Astrocyte of the spinal cord (primary cell): ENCODE data around the gene CHERP.
A peak's percentile ranks its signal among the peaks of the same experiment; 100 is the strongest.

Experiments used
- DNase-seq: peaks from one replicate; pipeline ENCODE4 v3.0.0; 2011; ENCODE audit warnings: low read depth, low spot score
- H3K4me3 ChIP-seq: 2 replicates; pipeline ENCODE4 v1.5.1; 2011; ENCODE audit warnings: low read depth, mild to moderate bottlenecking, low read length, moderate library complexity
- in situ Hi-C: cut with HindIII; loops from 2 replicates; pipeline ENCODE4 v1.10.0; 2017; ENCODE audit warnings: low sequenced_read_pairs
- TF ChIP-seq, protein P1 (sequence below): IDR thresholded peaks from 2 replicates; pipeline ENCODE4 v1.5.1; 2012; ENCODE audit warnings: low read depth, mild to moderate bottlenecking, low read length, inconsistent platforms

CHERP gene

GRCh38 chr19:16542045-16542909 is at the start of gene CHERP:
Gene CHERP (minus strand): TSS chr19:16542437. CDS start chr19:16542378, 59 bp downstream.
- TF ChIP-seq, protein P1, sequence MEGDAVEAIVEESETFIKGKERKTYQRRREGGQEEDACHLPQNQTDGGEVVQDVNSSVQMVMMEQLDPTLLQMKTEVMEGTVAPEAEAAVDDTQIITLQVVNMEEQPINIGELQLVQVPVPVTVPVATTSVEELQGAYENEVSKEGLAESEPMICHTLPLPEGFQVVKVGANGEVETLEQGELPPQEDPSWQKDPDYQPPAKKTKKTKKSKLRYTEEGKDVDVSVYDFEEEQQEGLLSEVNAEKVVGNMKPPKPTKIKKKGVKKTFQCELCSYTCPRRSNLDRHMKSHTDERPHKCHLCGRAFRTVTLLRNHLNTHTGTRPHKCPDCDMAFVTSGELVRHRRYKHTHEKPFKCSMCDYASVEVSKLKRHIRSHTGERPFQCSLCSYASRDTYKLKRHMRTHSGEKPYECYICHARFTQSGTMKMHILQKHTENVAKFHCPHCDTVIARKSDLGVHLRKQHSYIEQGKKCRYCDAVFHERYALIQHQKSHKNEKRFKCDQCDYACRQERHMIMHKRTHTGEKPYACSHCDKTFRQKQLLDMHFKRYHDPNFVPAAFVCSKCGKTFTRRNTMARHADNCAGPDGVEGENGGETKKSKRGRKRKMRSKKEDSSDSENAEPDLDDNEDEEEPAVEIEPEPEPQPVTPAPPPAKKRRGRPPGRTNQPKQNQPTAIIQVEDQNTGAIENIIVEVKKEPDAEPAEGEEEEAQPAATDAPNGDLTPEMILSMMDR = no peak
- DNase-seq = peak; percentile 95
- peak within 1 kb of the TSS; percentile 96 for H3K4me3 ChIP-seq
- in situ Hi-C loops = no loop called here

DNA sequence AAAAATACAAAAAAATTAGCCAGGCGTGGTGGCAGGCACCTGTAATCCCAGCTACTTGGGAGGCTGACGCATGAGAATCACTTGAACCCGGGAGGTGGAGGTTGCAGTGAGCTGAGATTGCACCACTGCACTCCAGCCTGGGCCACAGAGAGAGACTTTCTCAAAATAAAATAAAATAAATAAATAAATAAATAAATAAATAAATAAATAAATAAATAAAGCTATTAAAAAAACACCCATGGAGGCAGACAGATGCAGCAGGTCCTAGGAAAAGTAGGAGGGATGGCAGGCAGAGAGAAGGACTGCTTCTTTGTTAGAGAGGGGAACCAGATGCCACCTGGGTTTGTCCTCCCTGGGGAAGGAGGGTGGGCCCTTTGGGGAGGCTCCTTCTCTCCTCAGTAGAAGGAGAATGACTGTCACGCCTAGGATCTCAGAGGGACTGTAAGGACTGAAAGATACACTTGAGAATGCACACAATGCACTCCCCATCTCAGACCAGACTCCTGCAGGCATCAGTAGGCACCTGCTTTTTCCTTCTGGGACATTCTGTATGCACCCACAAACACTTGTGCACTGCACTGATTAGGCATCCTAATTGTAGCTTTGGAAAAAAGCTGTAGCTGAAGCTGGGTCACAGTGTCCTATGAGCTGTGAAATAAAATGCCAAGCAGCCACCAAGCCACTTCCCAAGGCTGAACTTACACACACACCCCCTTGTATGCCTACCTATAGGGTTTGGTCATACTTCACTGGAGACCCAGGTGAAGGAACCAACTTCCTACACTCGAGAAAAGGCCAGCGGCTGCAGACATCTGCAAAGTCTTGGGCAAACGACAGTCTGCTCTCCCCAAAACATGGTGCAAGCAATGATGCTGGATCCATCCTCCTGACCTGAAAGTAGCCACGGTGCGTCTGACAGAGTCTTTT is 48.9 kb upstream of the CHERP start:
- in situ Hi-C loops = no loop called here
- no peak overlapping the region for H3K4me3 ChIP-seq
- TF ChIP-seq, protein P1 = no peak
- DNase-seq = no peak

- in situ Hi-C loops = no loop called here
- no peak for DNase-seq
- no peak overlapping the region for H3K4me3 ChIP-seq
- TF ChIP-seq, protein P1 = no peak
Observed at GRCh38 chr19:16589917-16590316, 47.7 kb upstream of the CHERP start.

- TF ChIP-seq, protein P1 = no peak
- in situ Hi-C loops = no loop called here
- no peak for DNase-seq
- H3K4me3 ChIP-seq = no peak overlapping the region
Observed at GRCh38 chr19:16588824-16589577, 46.8 kb upstream of the CHERP start.

DNA sequence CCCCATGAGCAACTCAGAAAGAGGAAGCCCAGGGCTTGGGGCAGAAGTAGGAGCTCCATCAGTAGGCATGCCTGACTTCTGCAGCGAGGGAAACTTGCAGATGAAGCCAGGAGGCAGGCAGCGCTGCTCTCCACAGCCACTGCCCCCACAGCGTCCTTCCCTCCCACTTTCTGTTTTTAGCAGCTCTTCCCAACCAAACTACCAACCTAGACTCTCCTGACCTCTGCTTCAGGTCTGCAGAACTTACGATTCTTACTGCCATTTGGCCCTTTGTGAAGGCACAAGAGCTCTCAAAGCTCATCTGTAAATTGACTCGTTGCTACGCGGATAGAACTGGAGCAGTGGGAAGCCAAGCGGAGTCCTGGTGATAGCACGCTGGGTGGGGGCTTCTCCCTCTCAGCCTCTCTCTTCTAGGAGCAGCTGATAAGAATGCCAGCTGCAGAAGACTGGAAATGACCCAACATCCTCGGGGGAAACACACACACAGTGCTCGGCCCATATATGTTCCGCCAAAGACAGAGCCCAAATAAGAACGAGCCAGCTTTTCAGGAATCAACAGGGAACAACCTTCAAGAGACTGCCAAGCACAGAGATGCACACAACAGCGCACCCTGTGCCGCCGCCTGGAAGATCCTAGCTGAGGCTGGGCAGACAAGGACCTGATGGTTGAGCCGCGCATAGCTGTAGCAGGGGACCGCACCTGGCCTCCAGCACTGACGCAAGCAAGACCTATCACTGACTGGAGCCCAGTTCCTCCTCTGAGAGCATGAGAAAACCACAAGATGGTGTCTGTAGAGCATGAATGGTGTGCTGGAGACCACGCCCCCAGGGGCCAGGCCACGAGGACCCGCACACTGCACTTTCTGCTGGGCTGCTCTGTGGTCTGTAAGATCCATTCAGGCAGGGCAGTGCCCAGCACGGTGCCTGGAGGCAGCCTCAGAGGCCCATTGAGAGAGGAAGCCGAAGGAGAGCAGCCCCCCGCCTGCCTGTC is 45.9 kb upstream of the CHERP start:
- H3K4me3 ChIP-seq = no peak overlapping the region
- TF ChIP-seq, protein P1 = no peak
- DNase-seq = peak; percentile 16
- in situ Hi-C loops = no loop called here
